Thoracic aorta endothelial cell (primary cell): Measurements from ENCODE around the gene MOB3A. TPM values are rescaled to one million over a fixed set of nuclear protein-coding genes. Genes with fewer than 3 reads are reported as not detected.

Experiments used
- small RNA-seq: library from RNA; depleted of rRNA; stranded (forward); fragments of <200 nt; gene quantifications from one replicate; pipeline ENCODE3, GENCODE V24; 2012
- total RNA-seq: library from RNA; depleted of rRNA; stranded (reverse); fragments of >200 nt; gene quantifications from 2 replicates; pipeline ENCODE4 v1.2.3, GENCODE V29; 2012

The MOB3A gene
- 30.2 and 42.6 TPM in 2 replicates for total RNA-seq

DNA sequence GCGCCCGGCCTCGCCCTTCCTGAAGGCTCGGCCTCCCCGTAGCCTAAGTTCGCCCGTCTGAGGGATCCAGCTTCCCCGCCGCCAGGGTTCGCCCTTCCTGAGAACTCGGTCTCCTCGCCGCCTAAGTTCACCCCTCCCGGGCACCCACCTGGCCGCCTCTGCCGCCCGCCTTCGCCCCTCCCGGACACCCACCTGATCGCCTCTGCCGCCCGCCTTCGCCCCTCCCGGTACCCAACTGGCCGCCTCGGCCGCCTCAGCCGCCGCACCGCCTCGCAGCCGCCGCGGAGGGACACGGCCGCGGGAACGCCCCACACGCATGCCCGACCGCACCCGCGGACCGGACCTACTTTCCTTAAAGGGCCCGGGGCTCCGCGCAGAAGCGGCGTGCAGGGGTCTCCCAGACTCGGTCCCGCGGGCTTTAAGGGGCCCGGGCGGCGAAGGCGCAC, at the start of gene MOB3A:
MOB3A (minus strand) TSS at position 293 of the 446 bp plus-strand sequence. CDS start 17,766 bp downstream, outside the sequence.

DNA sequence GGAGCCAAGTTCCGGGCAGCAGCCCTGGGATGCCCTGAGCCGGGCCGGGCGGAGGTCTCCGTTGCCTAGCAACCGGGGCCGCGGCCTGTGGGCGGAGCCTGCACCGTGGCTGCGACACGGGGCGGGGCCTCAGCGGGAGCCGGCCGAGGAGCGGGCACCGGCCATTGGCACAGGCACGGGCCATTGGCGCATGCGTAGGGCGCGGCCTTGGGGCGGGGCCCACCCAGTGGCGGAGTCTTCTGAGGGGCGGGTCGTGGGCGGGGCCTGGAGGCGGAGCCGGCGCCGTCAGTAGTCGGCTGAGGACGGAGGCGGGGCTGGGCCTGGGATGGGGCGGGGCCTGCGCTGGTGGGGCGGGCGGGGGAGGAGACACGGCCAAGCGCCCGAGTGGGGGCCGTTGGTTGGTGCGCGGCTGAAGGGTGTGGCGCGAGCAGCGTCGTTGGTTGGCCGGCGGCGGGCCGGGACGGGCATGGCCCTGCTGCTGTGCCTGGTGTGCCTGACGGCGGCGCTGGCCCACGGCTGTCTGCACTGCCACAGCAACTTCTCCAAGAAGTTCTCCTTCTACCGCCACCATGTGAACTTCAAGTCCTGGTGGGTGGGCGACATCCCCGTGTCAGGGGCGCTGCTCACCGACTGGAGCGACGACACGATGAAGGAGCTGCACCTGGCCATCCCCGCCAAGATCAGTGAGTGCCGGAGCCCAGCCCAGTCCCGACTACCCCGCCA, 515 bp upstream of the MOB3A start, which contains the start of gene IZUMO4:
IZUMO4 (plus strand) TSS at position 436 of the 723 bp plus-strand sequence; CDS start at position 467, 31 bp downstream.

DNA sequence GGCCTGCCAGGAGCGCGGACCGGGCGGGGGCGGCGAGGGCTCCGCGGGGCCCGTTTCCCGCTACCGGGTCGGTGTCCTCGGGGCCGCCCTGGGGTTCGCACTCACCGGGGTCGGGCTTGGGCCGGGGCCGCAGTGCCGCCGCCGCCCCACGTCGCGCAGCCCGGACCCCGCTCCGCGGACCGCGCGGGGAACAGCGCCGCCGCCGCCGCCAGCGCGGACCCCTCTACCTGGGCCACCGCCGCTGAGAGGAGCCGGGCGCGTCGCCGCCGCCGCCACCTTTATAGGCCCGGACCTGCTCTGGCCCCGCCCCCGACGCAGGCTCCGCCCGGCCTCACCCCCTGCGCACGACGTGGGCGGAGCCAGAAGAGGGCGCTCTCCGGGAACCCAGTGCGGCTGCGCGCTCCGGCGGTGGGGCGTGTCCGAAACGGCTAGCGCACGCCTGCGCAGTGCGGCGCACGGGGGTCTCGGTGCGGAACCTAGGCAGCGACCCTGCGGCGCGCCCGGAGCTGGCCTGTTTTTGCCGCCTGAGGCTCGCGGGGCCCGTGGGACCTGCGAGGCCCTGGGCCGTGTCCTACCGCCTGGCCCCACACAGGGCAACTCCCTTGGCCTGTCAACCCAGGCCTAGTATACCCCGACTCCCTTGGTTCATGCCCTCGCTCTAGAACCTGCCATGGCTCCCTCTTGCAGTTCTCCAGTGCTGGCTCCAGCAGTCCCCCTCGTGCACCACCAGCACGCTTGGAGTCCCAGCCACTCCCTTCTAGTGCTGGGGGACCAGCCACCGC, 44.9 kb downstream of the MOB3A start, which contains the start of gene MKNK2:
MKNK2 (minus strand) TSS at position 254 of the 782 bp plus-strand sequence. CDS start 393 bp downstream, outside the sequence.

Small RNA genes within 50 kb of the gene (small RNA-seq; reads per million reads assigned to genes)
- not detected for gene AC007136.1

Other genes with a start within 250 kb of the MOB3A start
- 24.3 and 31.5 TPM in 2 replicates for gene REXO1, start 247.8 kb downstream of the MOB3A start, total RNA-seq
- gene KLF16, start 232.7 kb downstream of the MOB3A start, total RNA-seq = 11.0 and 14.4 TPM in 2 replicates
- 56.3 and 82.8 TPM in 2 replicates for gene ABHD17A, start 210.8 kb downstream of the MOB3A start, total RNA-seq
- gene ADAT3, start 190.9 kb downstream of the MOB3A start, total RNA-seq = 3.9 and 5.6 TPM in 2 replicates
- 46.0 and 53.7 TPM in 2 replicates for gene SCAMP4, start 190.9 kb downstream of the MOB3A start, total RNA-seq
- gene CSNK1G2, start 155.2 kb downstream of the MOB3A start, total RNA-seq = 52.7 and 71.3 TPM in 2 replicates
- 39.5 and 59.9 TPM in 2 replicates for gene BTBD2, start 80.6 kb downstream of the MOB3A start, total RNA-seq
- gene MKNK2, start 45.1 kb downstream of the MOB3A start, total RNA-seq = 74.6 and 104 TPM in 2 replicates
- gene IZUMO4, start 589 bp upstream of the MOB3A start, total RNA-seq = 0.27 and 0.50 TPM in 2 replicates
- gene AP3D1, start 55.2 kb upstream of the MOB3A start, total RNA-seq = 132 and 156 TPM in 2 replicates
- 10.4 and 14.6 TPM in 2 replicates for gene DOT1L, start 67.6 kb upstream of the MOB3A start, total RNA-seq
- gene PLEKHJ1, start 140.0 kb upstream of the MOB3A start, total RNA-seq = 32.8 and 43.1 TPM in 2 replicates
- 44.0 and 55.9 TPM in 2 replicates for gene SF3A2, start 140.5 kb upstream of the MOB3A start, total RNA-seq
- 0.93 and 1.1 TPM in 2 replicates for gene AMH, start 153.0 kb upstream of the MOB3A start, total RNA-seq
- not detected in 2 replicates for gene JSRP1, start 160.1 kb upstream of the MOB3A start, total RNA-seq
- not detected in 2 replicates for gene PEAK3, start 185.8 kb upstream of the MOB3A start, total RNA-seq
- gene LINGO3, start 211.8 kb upstream of the MOB3A start, total RNA-seq = under 0.01 TPM in 1 of 2 replicates, not detected in the other
- gene LSM7, start 232.3 kb upstream of the MOB3A start, total RNA-seq = 145 and 168 TPM in 2 replicates
- gene SPPL2B, start 232.4 kb upstream of the MOB3A start, total RNA-seq = 26.1 and 30.3 TPM in 2 replicates